Retinal pigment epithelial cell (primary cell): Measurements from ENCODE around the gene CRK.

Experiments used
- DNase-seq: peaks from one replicate; pipeline ENCODE4 v3.0.0-alpha.2; 2010; ENCODE audit warnings: low read depth
- H3K4me3 ChIP-seq: 2 replicates; pipeline ENCODE4 v1.5.1; 2011; ENCODE audit warnings: mild to moderate bottlenecking, low read length, control low read depth, moderate library complexity
- CTCF ChIP-seq: conservative IDR thresholded peaks from 2 replicates; pipeline ENCODE4 v1.5.1; 2011; ENCODE audit warnings: low read depth, low read length, control low read depth, inconsistent platforms

The CRK gene

GRCh38 chr17:1496869-1497268, 40.8 kb upstream of the CRK start:
- no peak for DNase-seq
- H3K4me3 ChIP-seq, result no peak overlapping the region
- TF ChIP-seq CTCF, result no peak

DNA sequence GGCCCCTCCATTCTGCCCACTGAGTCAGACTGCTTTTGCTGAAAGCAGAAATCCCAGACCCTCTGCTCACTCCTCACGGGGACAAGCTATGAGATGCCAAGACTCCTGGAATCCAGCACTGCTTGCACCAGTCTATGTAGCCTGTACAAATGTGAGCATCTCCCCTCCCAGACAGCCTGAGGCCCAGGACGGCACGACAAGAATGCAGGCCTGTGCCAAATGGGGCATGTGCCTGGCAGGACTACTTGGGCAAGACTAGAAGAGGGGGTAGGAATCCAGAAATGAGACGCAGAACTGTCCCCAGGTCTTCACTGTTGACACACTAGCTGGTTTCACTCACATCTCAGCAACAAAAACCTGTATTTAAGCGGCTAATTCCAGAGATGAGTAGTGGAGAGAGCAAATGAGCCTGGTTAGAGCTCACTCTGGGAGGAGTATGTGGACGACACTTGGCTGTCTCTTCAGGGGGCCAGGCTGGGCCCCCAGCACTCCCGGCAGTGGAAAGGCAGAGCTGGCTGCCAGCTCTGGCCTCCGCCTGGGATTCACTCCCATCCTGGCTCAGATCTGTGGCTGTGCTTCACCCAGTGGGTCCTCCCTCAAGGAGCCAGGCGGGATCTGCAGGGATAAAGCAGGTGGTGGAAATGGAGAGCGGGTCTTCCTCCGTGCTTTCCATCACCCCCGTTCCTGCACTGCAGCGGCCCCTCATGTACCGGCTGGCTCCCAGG, 39.4 kb upstream of the CRK start:
- TF ChIP-seq CTCF, result no peak
- H3K4me3 ChIP-seq, result no peak overlapping the region
- DNase-seq, result peak; percentile 81

GRCh38 chr17:1494736-1495253, 38.8 kb upstream of the CRK start:
- no peak for DNase-seq
- H3K4me3 ChIP-seq, result no peak overlapping the region
- no peak for TF ChIP-seq CTCF

DNA sequence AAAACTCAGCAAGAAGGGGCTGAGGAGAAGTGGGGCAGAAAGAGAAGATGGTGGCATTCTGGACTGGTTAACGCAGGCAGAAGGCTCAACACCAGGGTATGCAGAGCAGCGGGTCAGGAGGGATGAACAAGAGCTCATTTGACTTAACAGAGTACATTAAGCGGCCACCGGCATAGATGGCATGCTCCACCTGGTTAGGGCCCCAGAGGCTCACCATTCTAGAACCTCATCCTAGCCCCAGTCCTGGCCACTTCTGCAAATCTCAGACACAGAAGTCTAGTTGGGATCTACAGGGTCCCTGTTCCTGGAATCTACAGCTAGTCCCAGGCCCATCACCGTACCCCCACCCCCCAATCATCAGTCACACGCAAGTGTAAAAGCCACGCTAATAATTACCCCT, 38.2 kb upstream of the CRK start:
- H3K4me3 ChIP-seq, result no peak overlapping the region
- DNase-seq, result no peak
- TF ChIP-seq CTCF, result no peak

DNA sequence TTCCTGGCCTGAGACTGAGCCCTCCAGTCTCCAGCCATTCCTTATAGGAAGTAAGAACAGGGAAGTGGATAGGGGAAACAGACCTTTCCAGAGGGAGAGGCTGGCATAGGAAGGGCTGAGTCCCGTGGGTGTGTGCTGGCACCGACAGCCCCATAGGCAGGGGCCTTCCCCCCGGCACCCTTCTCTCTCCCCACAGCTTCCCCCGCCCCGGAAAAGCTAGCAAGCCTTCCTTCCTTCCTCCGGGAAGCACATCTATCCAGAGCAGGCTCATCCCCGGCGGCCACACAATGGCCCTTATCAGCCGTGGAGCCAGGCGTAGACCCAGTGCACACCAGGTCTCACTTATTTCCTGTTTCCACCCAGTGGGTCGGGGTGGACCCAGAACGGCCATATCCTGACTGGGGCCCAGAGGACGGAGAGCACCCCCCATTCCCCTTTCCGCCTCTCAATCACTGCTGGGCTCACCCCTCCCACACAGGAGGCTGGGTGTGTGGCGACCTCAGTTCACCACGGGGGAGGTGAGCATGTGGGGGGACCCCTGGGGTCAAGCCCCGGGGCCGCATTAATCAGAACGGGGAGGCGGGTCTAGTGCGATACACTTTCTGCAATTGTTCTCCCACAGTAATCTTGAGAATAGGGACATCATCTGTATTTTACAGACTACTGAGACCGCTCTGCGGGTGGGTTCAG, 37.4 kb upstream of the CRK start:
- H3K4me3 ChIP-seq, result peak overlapping the region; percentile 55
- no peak for DNase-seq
- TF ChIP-seq CTCF, result no peak

DNA sequence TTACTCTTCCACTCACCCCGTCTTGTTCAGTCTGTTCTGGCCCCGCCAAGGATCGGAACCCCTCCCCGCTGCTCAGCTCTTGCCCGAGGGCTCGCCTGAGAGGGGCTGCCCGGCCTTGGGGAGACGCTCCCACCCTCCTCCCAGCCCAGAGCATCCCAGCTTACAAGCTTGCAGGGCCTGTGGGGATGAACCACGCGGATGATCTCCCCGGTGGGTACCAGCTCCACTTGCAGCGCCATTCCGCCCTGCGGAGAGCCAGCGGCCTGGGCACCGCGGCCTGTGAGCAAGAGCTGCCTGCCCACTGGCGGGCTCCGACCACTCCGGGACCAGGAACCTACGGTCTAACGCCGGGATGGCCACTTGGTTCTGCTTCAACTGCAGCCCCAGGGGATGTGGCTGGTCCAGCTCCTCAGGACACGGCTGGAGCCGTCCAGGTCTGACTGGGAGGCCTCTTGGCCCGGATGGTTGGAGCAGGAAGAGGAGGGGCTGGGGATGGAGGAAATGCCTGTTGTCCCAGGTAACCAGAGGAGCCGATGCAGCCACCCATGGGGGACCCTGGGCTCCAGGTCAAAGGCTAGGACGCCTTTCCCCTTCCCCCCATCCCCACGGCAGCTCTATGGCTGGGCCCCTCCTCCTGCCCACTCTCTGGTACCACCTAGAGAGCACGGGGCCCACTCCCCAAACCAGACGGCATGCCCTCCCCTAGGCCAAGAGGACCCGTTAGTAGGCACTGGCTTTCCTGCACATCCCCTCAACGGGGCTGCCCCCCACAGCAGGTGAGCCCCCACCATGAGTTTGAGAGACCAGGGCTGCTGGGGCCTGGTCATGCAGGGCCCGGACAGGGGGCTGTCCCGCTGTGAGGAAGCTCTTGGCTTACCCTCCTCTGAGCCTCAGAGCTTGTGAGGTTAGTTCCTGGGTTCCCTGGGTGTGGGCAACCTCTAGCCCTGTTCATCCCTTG, 36.5 kb upstream of the CRK start, which contains the start of gene MYO1C:
Gene MYO1C, minus strand, starts transcription at position 438 of the 958 bp plus-strand sequence. Its CDS starts 199 bp downstream, at position 239.
- peak within 1 kb of the TSS; percentile 55 for H3K4me3 ChIP-seq
- no peak for DNase-seq
- TF ChIP-seq CTCF, result no peak
